Osteoblast (primary cell): ENCODE data around the gene CAPZA2. TPM values are rescaled to one million over a fixed set of nuclear protein-coding genes. Genes with fewer than 3 reads are reported as not detected.

Source experiments
- DNase-seq: peaks from one replicate; pipeline ENCODE4 v3.0.0; 2011; ENCODE audit warnings: low spot score, mixed read lengths; ENCODE audit not compliant: insufficient read length; ENCODE audit errors: missing footprints
- H2AFZ ChIP-seq: 2 replicates; pipeline ENCODE4 v1.6.0; 2011; ENCODE audit warnings: mild to moderate bottlenecking, low read length
- H3K27ac ChIP-seq: 2 replicates; pipeline ENCODE4 v1.5.1; 2011; ENCODE audit warnings: mild to moderate bottlenecking, low read depth, low read length, moderate library complexity
- H3K27me3 ChIP-seq: 2 replicates; pipeline ENCODE4 v1.6.0; 2012; ENCODE audit warnings: mild to moderate bottlenecking, control low read depth, inconsistent platforms, low read length, moderate library complexity; ENCODE audit not compliant: insufficient read depth
- H3K36me3 ChIP-seq: 2 replicates; pipeline ENCODE4 v1.5.1; 2011; ENCODE audit warnings: mild to moderate bottlenecking, low read length, control low read depth, moderate library complexity; ENCODE audit not compliant: insufficient read depth
- H3K4me1 ChIP-seq: 2 replicates; pipeline ENCODE4 v1.5.1; 2011; ENCODE audit warnings: mild to moderate bottlenecking, low read length, control low read depth, moderate library complexity; ENCODE audit not compliant: insufficient read depth
- H3K4me2 ChIP-seq: 2 replicates; pipeline ENCODE4 v1.6.0; 2011; ENCODE audit warnings: mild to moderate bottlenecking, low read length; ENCODE audit not compliant: insufficient read depth
- H3K4me3 ChIP-seq: fragments of 200-600 bp; sonication (generic); 3 replicates; pipeline ENCODE4 v1.5.1; 2012; ENCODE audit warnings: mild to moderate bottlenecking, low read length, inconsistent platforms; ENCODE audit not compliant: insufficient read depth
- H3K79me2 ChIP-seq: 2 replicates; pipeline ENCODE4 v1.6.0; 2012; ENCODE audit warnings: mild to moderate bottlenecking, low read length, control low read depth, inconsistent platforms; ENCODE audit not compliant: insufficient read depth
- H3K9me3 ChIP-seq: 2 replicates; pipeline ENCODE4 v1.5.1; 2011; ENCODE audit warnings: low read depth, low read length, control low read depth
- H4K20me1 ChIP-seq: 2 replicates; pipeline ENCODE4 v1.6.0; 2012; ENCODE audit warnings: mild to moderate bottlenecking, low read length, control low read depth; ENCODE audit not compliant: insufficient read depth
- CTCF ChIP-seq: IDR thresholded peaks from 2 replicates; pipeline ENCODE4 v1.5.1; 2011; ENCODE audit warnings: mild to moderate bottlenecking, low read depth, low read length, moderate library complexity; ENCODE audit errors: extremely low read depth
- total RNA-seq: library from RNA; depleted of rRNA; stranded (reverse); fragments of >200 nt; gene quantifications from 2 replicates; pipeline ENCODE4 v1.2.3, GENCODE V29; 2012

The CAPZA2 gene
- total RNA-seq, 1 donor: 173 TPM

GRCh38 chr7:116873619-116874018 is 11.2 kb downstream of the CAPZA2 start:
- TF ChIP-seq CTCF: no peak
- Histone ChIP-seq H3K36me3 (no peaks in the 10 kb centered on the region), H4K20me1 (peaks cover 90% of the 10 kb centered on the region), H3K27ac (no peak overlapping the region), H3K9me3 (no peaks in the 10 kb centered on the region), H3K79me2 (peaks cover 100% of the 10 kb centered on the region), H3K4me3 (no peak overlapping the region), H3K27me3 (no peaks in the 10 kb centered on the region), H2AFZ (no peak overlapping the region), H3K4me2 (no peak overlapping the region), H3K4me1 (peaks cover 9% of the 10 kb centered on the region)
- no peak for DNase-seq

GRCh38 chr7:116876664-116877442 is 14.5 kb downstream of the CAPZA2 start:
- Histone ChIP-seq H3K4me1 (peaks cover 5% of the 10 kb centered on the region), H3K27me3 (no peaks in the 10 kb centered on the region), H3K36me3 (no peaks in the 10 kb centered on the region), H4K20me1 (peaks cover 77% of the 10 kb centered on the region), H3K4me2 (no peak overlapping the region), H3K79me2 (peaks cover 95% of the 10 kb centered on the region), H3K9me3 (no peaks in the 10 kb centered on the region), H2AFZ (no peak overlapping the region), H3K27ac (no peak overlapping the region), H3K4me3 (no peak overlapping the region)
- peak; percentile 15 for DNase-seq
- no peak for TF ChIP-seq CTCF

GRCh38 chr7:116877443-116878217 is 15.2 kb downstream of the CAPZA2 start:
- Histone ChIP-seq H3K4me3 (no peak overlapping the region), H4K20me1 (peaks cover 76% of the 10 kb centered on the region), H3K27me3 (no peaks in the 10 kb centered on the region), H3K4me1 (no peaks in the 10 kb centered on the region), H3K36me3 (no peaks in the 10 kb centered on the region), H3K79me2 (peaks cover 95% of the 10 kb centered on the region), H3K9me3 (no peaks in the 10 kb centered on the region), H2AFZ (no peak overlapping the region), H3K4me2 (no peak overlapping the region), H3K27ac (no peak overlapping the region)
- TF ChIP-seq CTCF: no peak
- DNase-seq: no peak

GRCh38 chr7:116884691-116885090 is 22.3 kb downstream of the CAPZA2 start:
- Histone ChIP-seq H3K79me2 (peaks cover 93% of the 10 kb centered on the region), H4K20me1 (peaks cover 56% of the 10 kb centered on the region)
- no peak for TF ChIP-seq CTCF

More at GRCh38 chr7:116884691-116885090, 22.3 kb downstream of the CAPZA2 start:
- Histone ChIP-seq H3K36me3 (peaks cover 3% of the 10 kb centered on the region), H2AFZ (no peak overlapping the region), H3K9me3 (no peaks in the 10 kb centered on the region), H3K4me3 (no peak overlapping the region), H3K27ac (no peak overlapping the region), H3K4me1 (no peaks in the 10 kb centered on the region), H3K27me3 (no peaks in the 10 kb centered on the region), H3K4me2 (no peak overlapping the region)
- DNase-seq: no peak
